Measurements from ENCODE around the gene GLDN. TPM values are rescaled to one million over a fixed set of nuclear protein-coding genes. Genes with fewer than 3 reads are reported as not detected.

The GLDN gene
- total and polyA plus RNA-seq, 2 of the 8 experiments (the other 6 are each of a cell fraction or from before 2014, with no cell fraction given) = 0.24 to 0.50 TPM

DNA sequence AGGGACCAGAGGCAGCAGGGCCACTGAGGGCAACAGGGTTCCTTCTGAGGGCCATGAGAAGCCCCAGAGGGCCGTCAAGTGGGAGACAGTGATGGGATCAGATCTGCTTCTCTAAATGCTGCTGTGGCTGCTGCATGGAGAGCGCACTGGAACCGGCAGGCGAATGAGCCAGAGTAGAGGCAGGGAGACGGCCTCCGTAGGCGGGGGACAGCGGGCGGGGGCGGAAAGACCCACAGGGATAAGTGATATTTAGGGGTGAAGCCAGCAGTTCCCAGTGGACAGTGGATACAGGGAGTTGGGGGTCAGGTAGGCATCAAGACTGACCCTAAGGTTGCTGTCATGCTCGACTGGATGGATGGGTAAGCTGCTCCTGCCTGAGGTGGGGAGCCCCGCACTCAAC lies 45.0 kb downstream of the GLDN start (continued):
- no peak for TF ChIP-seq SAP30 (IDR thresholded peaks at IDR 0.05; ENCODE audit: insufficient read depth, insufficient replicate concordance, low read length)
- no peak for TF ChIP-seq CHD2 (IDR thresholded peaks at IDR 0.05; ENCODE audit: low read length)
- no peak for TF ChIP-seq JUND (IDR thresholded peaks at IDR 0.05; ENCODE audit: low read length)
